Psoas muscle (tissue), 8 donors: ENCODE data around the gene MRPS27. TPM values are rescaled to one million over a fixed set of nuclear protein-coding genes. Genes with fewer than 3 reads are reported as not detected.

Experiments
- ATAC-seq, 4 donors: fragments of 200-7000 bp; cut with Tn5 transposase; one replicate each; pipeline ENCODE4 v1.9.1; 2020; ENCODE audit warnings: moderate library complexity in 3 of 4, mild to moderate bottlenecking in 2 of 4
- DNase-seq, 2 donors: peaks; one replicate each; pipeline ENCODE4 v3.0.0-alpha.2; 2020
- H3K27ac ChIP-seq: fragments of 200-600 bp; one replicate; pipeline ENCODE4 v1.8.0; 2022
- H3K27me3 ChIP-seq, 3 donors: fragments of 200-600 bp in 1 of 3; one replicate each; pipeline versions ENCODE4 v1.6.1 to v1.8.0; 2013 to 2022; ENCODE audit warnings: low read length in 2 of 3, mild to moderate bottlenecking in 2 of 3, moderate library complexity in 1 of 3; ENCODE audit not compliant: insufficient read depth in 3 of 3
- H3K36me3 ChIP-seq, 2 donors: fragments of 200-600 bp in 1 of 2; one replicate each; pipeline versions ENCODE4 v1.6.1 to v1.8.0; 2013 to 2022; ENCODE audit warnings: low read depth in 1 of 2, mild to moderate bottlenecking in 1 of 2, moderate library complexity in 1 of 2; ENCODE audit not compliant: insufficient read depth in 1 of 2
- H3K4me1 ChIP-seq: fragments of 200-600 bp; one replicate; pipeline ENCODE4 v1.8.0; 2022
- H3K4me3 ChIP-seq: fragments of 200-600 bp; one replicate; pipeline ENCODE4 v1.8.0; 2022; ENCODE audit warnings: mild to moderate bottlenecking
- H3K9me3 ChIP-seq: fragments of 200-600 bp; one replicate; pipeline ENCODE4 v1.8.0; 2022
- CTCF ChIP-seq: fragments of 200-600 bp; IDR thresholded peaks from one replicate; pipeline ENCODE4 v1.8.0; 2022; ENCODE audit warnings: antibody characterized with exemption
- WGBS, 3 donors: extraction: QIAGEN DNeasy Blood & Tissue Kit; methylation state at CpG; one replicate each; pipeline versions ENCODE4 v1.1.6 to v1.1.7; 2013; 5-methylcytosine and 5-hydroxymethylcytosine counted together
- intact Hi-C, 2 donors: fragments of 100-400 bp; cut with DNase I; formaldehyde crosslinking; loops; one replicate each; pipeline versions ENCODE4 v1.11.0 to v1.14.2; 2022
- long read RNA-seq, 2 donors: library from polyadenylated mRNA; unstranded; transcript quantifications; one replicate each; pipeline ENCODE4 v2.0.0, GENCODE V29; 2021
- polyA plus RNA-seq, 3 donors: library from polyadenylated mRNA; stranded (reverse); fragments of 200-250 nt; gene quantifications; one replicate each; pipeline ENCODE4 v1.2.3, GENCODE V29; 2013
- total RNA-seq, 4 donors: library from RNA; stranded (reverse); fragmentation: NEBNext Ultra II Directional in 2 of 4; extraction: Animal tissue kit (Norgen Biotek cat#: 25700) in 2 of 4; gene quantifications; one replicate each; pipeline versions ENCODE4 v1.2.1 to v1.2.4, GENCODE V29; 2021 to 2023
- donor health status: healthy with polysubstance abuse.
- donor health status: DM: no; HTN: no; CAD: no; lungs with moderate emphysema.
- donor health status: Bipolar disorder and iron deficiency.
- donor health status: healthy.
- donor health status: DM: yes; HTN: yes; CAD: no.
- donor health status: DM: no; HTN: no; CAD: no.
- donor health status: DM: no; HTN: no; CAD: no.
- donor health status: DM: yes; HTN: yes; CAD: no.

MRPS27 gene
- 10 to 100 TPM; 49.5 to 76.9 (median 65.8) TPM for total RNA-seq
- 10 to 100 TPM; 34.9 to 71.5 (median 40.9) TPM for polyA plus RNA-seq
- long read RNA-seq, donor 1, transcript MRPS27-201 (11 exons, 2,785 nt), result major isoform, 19 of 28 reads
- long read RNA-seq, donor 1, partial matches to known transcripts, result 4 of 28 reads
- long read RNA-seq, donor 1, other reads (novel, unspliced or antisense), result 4 of 28 reads
- long read RNA-seq, donor 2, transcript MRPS27-201 (11 exons, 2,785 nt), result major isoform, 76 of 99 reads
- long read RNA-seq, donor 2, partial matches to known transcripts, result 6 of 99 reads
- long read RNA-seq, donor 2, other reads (novel, unspliced or antisense), result 13 of 99 reads

GRCh38 chr5:72319976-72320752 is at the start of gene MRPS27, which contains the start of gene PTCD2:
Gene MRPS27 (minus strand): TSS chr5:72320240. CDS start chr5:72320221, 19 bp downstream.
Gene PTCD2 (plus strand): TSS chr5:72320373. CDS start chr5:72320383, 10 bp downstream.
- H3K36me3 ChIP-seq, result peaks cover 6 to 44% of the 10 kb centered on the region in 2 donors
- ATAC-seq (peak; percentile 100), DNase-seq (peak; percentile 96 to 98)
- no peaks in the 10 kb centered on the region for H3K27me3 ChIP-seq
- H3K9me3 ChIP-seq, result no peaks in the 10 kb centered on the region
- WGBS, 3 donors, result 0% methylated on average over 40 of the region's 40 CpGs
- H3K4me3 ChIP-seq, result peak within 1 kb of the TSS; percentile 93
- H3K27ac ChIP-seq, result peak within 1 kb of the TSS; percentile 74
- no peak for TF ChIP-seq CTCF
- peaks cover 18% of the 10 kb centered on the region for H3K4me1 ChIP-seq
- intact Hi-C loops, result no loop called here

- no peak for ATAC-seq
- peaks cover 13% of the 10 kb centered on the region for H3K4me1 ChIP-seq
- no peak overlapping the region for H3K4me3 ChIP-seq
- intact Hi-C loops, result loop anchor here in 1 of 2 donors (5.0 kb wide), 1 partner anchor 448 kb away; the partner anchor contains the start of gene TNPO1
- no peaks in the 10 kb centered on the region for H3K36me3 ChIP-seq
- no peaks in the 10 kb centered on the region for H3K27me3 ChIP-seq
- 93 to 95% (median 93%) methylated on average over 3 of the region's 3 CpGs for WGBS, 3 donors
- TF ChIP-seq CTCF, result no peak
- no peaks in the 10 kb centered on the region for H3K9me3 ChIP-seq
- no peak for DNase-seq
- H3K27ac ChIP-seq, result no peak overlapping the region
These were observed 49.7 kb upstream of the MRPS27 start for GRCh38 chr5:72369711-72370110.

GRCh38 chr5:72369301-72369700 is 49.3 kb upstream of the MRPS27 start:
- TF ChIP-seq CTCF, result no peak
- H3K36me3 ChIP-seq, result no peaks in the 10 kb centered on the region
- peaks cover 13% of the 10 kb centered on the region for H3K4me1 ChIP-seq
- H3K4me3 ChIP-seq, result no peak overlapping the region
- ATAC-seq (no peak), DNase-seq (no peak)
- intact Hi-C loops, result loop anchor here in 1 of 2 donors (5.0 kb wide), 1 partner anchor 448 kb away; the partner anchor contains the start of gene TNPO1
- no peaks in the 10 kb centered on the region for H3K9me3 ChIP-seq
- no peaks in the 10 kb centered on the region for H3K27me3 ChIP-seq
- 86 to 97% (median 88%) methylated on average over 1 of the region's 1 CpG for WGBS, 3 donors
- no peak overlapping the region for H3K27ac ChIP-seq

- DNase-seq (no peak), ATAC-seq (no peak)
- intact Hi-C loops, result loop anchor here in 1 of 2 donors (5.0 kb wide), 1 partner anchor 449 kb away; the partner anchor contains the start of gene TNPO1
- peaks cover 13% of the 10 kb centered on the region for H3K4me1 ChIP-seq
- H3K9me3 ChIP-seq, result no peaks in the 10 kb centered on the region
- H3K4me3 ChIP-seq, result no peak overlapping the region
- no peaks in the 10 kb centered on the region for H3K36me3 ChIP-seq
- H3K27me3 ChIP-seq, result no peaks in the 10 kb centered on the region
- TF ChIP-seq CTCF, result no peak
- H3K27ac ChIP-seq, result peak overlapping the region; percentile 2
- WGBS, 3 donors, result 91 to 100% (median 98%) methylated on average over 1 of the region's 1 CpG
These were observed 48.2 kb upstream of the MRPS27 start for GRCh38 chr5:72368271-72368670.
